Measurements from ENCODE around the gene MPI.

DNA sequence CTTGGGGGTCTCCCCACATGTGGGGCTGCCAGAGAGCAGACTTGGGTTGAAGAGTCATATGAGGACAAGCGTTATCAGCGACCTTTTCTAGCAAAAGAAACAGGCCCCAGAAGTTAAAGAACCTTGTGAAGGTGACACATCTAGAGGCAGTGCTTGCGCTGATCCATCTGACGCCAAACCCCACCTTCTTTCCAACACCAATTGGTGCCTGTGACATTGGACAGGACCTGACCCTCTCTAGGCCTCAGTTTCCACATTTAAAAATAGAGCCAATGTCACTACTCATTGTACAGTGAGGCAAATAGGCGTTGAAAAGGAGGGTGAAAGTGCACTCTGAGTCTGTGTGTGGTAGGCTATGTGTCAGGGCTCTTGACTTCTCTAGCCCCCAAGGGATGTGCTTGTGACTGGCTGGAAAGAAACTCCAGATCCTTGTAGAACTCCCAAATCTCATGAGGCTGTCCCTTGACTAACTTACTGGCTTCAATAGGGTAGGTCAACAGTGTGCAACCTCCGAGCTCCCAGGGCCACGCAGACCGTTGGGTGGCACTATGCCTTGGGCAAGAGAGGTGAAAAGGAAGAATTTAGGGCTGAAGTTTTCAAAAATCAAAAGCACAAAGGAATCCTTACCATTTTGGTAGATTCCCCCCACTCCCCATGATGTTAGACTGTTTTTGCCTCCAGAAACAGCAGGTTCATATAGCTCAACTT lies 17.5 kb downstream of the MPI start:
- TF ChIP-seq, protein P1, sequence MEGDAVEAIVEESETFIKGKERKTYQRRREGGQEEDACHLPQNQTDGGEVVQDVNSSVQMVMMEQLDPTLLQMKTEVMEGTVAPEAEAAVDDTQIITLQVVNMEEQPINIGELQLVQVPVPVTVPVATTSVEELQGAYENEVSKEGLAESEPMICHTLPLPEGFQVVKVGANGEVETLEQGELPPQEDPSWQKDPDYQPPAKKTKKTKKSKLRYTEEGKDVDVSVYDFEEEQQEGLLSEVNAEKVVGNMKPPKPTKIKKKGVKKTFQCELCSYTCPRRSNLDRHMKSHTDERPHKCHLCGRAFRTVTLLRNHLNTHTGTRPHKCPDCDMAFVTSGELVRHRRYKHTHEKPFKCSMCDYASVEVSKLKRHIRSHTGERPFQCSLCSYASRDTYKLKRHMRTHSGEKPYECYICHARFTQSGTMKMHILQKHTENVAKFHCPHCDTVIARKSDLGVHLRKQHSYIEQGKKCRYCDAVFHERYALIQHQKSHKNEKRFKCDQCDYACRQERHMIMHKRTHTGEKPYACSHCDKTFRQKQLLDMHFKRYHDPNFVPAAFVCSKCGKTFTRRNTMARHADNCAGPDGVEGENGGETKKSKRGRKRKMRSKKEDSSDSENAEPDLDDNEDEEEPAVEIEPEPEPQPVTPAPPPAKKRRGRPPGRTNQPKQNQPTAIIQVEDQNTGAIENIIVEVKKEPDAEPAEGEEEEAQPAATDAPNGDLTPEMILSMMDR (IDR thresholded peaks at IDR 0.05): no peak
- no peak for TF ChIP-seq POLR2A (IDR thresholded peaks at IDR 0.05)
